Stimulated activated CD4-positive, alpha-beta T cell treated with anti-CD3 and anti-CD28 coated beads, Interleukin-12 subunit alpha, Interleukin-12 subunit beta, amount 100 ng/mL, for 4 hours (primary cell): ENCODE data around the gene ETFB.

Experiments used
- DNase-seq: peaks from one replicate; pipeline ENCODE4 v3.0.0-alpha.2; 2020

ETFB gene

GRCh38 chr19:51372021-51372648 lies 5.9 kb upstream of the ETFB start:
- no peak for DNase-seq

- DNase-seq = no peak
Observed at GRCh38 chr19:51371186-51371690, 5.0 kb upstream of the ETFB start.

GRCh38 chr19:51370230-51370629 lies 4.0 kb upstream of the ETFB start:
- no peak for DNase-seq

- no peak for DNase-seq
Observed at GRCh38 chr19:51368366-51369282, 2.4 kb upstream of the ETFB start, which contains the start of gene CLDND2. CLDND2 (minus strand) TSS chr19:51369003; CDS start chr19:51368577, 426 bp downstream.

- DNase-seq = peak; percentile 98
Observed at GRCh38 chr19:51367565-51368365, 1.6 kb upstream of the ETFB start.

- peak; percentile 33 for DNase-seq
Observed at GRCh38 chr19:51367255-51367564, 1.0 kb upstream of the ETFB start.

- peak; percentile 92 for DNase-seq
Observed at GRCh38 chr19:51366389-51367254, 434 bp upstream of the ETFB start.

- DNase-seq = no peak
Observed at GRCh38 chr19:51365211-51365964, 800 bp downstream of the ETFB start.

- DNase-seq = no peak
Observed at GRCh38 chr19:51364200-51365106, 1.7 kb downstream of the ETFB start.

- DNase-seq = no peak
Observed at GRCh38 chr19:51361239-51361638, 4.9 kb downstream of the ETFB start.

GRCh38 chr19:51359294-51359693 lies 6.9 kb downstream of the ETFB start:
- no peak for DNase-seq

- no peak for DNase-seq
Observed at GRCh38 chr19:51357952-51358351, 8.2 kb downstream of the ETFB start.

GRCh38 chr19:51356159-51356801 lies 9.9 kb downstream of the ETFB start:
- DNase-seq = no peak

- no peak for DNase-seq
Observed at GRCh38 chr19:51354742-51355148, 11.4 kb downstream of the ETFB start.

- no peak for DNase-seq
Observed at GRCh38 chr19:51354103-51354741, 12.0 kb downstream of the ETFB start.

GRCh38 chr19:51352783-51353360 lies 13.3 kb downstream of the ETFB start:
- DNase-seq = no peak

- DNase-seq = no peak
Observed at GRCh38 chr19:51351266-51351990, 14.8 kb downstream of the ETFB start.
